ENCODE results near the gene FRYL. TPM values are rescaled to one million over a fixed set of nuclear protein-coding genes. Genes with fewer than 3 reads are reported as not detected.

Gene FRYL
- total and polyA plus RNA-seq, 2 of the 13 experiments (the other 11 are each of a cell fraction or from before 2014, with no cell fraction given): 9.7 to 19.6 TPM

GRCh38 chr4:48705609-48706008 is 74.5 kb downstream of the FRYL start:
- POLR2A ChIA-PET: no interaction called here
- ATAC-seq (no peak), DNase-seq (ENCODE audit: low spot score) (no peak), FAIRE-seq (no peak)
- no peaks in the 10 kb centered on the region for H3K9me3 ChIP-seq (ENCODE audit: low read length)
- H3K9ac ChIP-seq (ENCODE audit: insufficient read depth, low read depth, low read length): no peak overlapping the region
- in situ Hi-C loops (cut with HindIII; ENCODE audit: extremely low pct_ligation_motif_present, low pct_unique_long_range_greater_than_20kb): no loop called here
- BruUV-seq (replicated peaks): no TSS peak
- no peak overlapping the region for H2AFZ ChIP-seq (ENCODE audit: low read length)
- H3K27me3 ChIP-seq (ENCODE audit: control insufficient read depth in 1 of 2, insufficient read depth in 2 of 2, low read length in 2 of 2): no peaks in the 10 kb centered on the region
- H3K4me1 ChIP-seq (ENCODE audit: insufficient read depth, low read length): peaks cover 17% of the 10 kb centered on the region
- 98% methylated on average over 3 of the region's 3 CpGs for WGBS (ENCODE audit: low lambda C conversion rate)
- TF ChIP-seq SYNCRIP (IDR thresholded peaks at IDR 0.05; ENCODE audit: insufficient read depth, low read depth, low read length): no peak
- no peak for TF ChIP-seq ETS1 (CRISPR knock-in tag; IDR thresholded peaks at IDR 0.05)
- no peak for TF ChIP-seq MED8 (CRISPR knock-in tag; IDR thresholded peaks at IDR 0.05; ENCODE audit: insufficient replicate concordance)
- no peak for TF ChIP-seq ZNF18 (CRISPR knock-in tag; IDR thresholded peaks at IDR 0.05; ENCODE audit: insufficient replicate concordance)
- no peak for TF ChIP-seq WIZ (CRISPR knock-in tag; IDR thresholded peaks at IDR 0.05)
- TF ChIP-seq RFXANK (CRISPR knock-in tag; IDR thresholded peaks at IDR 0.05): no peak
- TF ChIP-seq NPAS2 (CRISPR knock-in tag; IDR thresholded peaks at IDR 0.05; ENCODE audit: borderline replicate concordance): no peak
- TF ChIP-seq SUZ12 (IDR thresholded peaks at IDR 0.05; ENCODE audit: low read depth, low read length): no peak
- TF ChIP-seq MAFF (IDR thresholded peaks at IDR 0.05; ENCODE audit: low read depth, low read length): no peak
- TF ChIP-seq ADNP (CRISPR knock-in tag; IDR thresholded peaks at IDR 0.05): no peak
- no peak for TF ChIP-seq ZNF296 (CRISPR knock-in tag; conservative IDR thresholded peaks at IDR 0.05)
- CTCF ChIA-PET (ENCODE audit: low intra/inter-chr PET ratio, low total read pairs): no interaction called here
- no peak overlapping the region for H3K4me2 ChIP-seq (ENCODE audit: low read depth, low read length)
- intact Hi-C loops (cut with micrococcal nuclease; ENCODE audit: unreplicated experiment): no loop called here
- no peak overlapping the region for H3K4me3 ChIP-seq (replicated peaks in 1 of 3; ENCODE audit: insufficient read depth in 1 of 3, low read depth in 2 of 3, low read length in 3 of 3)
- peaks cover 2% of the 10 kb centered on the region for H3K79me2 ChIP-seq (ENCODE audit: insufficient read depth, low read length)
- H4K20me1 ChIP-seq (ENCODE audit: insufficient read depth, low read length): no peaks in the 10 kb centered on the region
- no peak overlapping the region for H3K27ac ChIP-seq (ENCODE audit: extremely low read length, insufficient read depth, low read length)
- H3K36me3 ChIP-seq (replicated peaks in 1 of 2; ENCODE audit: control insufficient read depth in 1 of 2, insufficient read depth in 2 of 2, low read length in 2 of 2): 0 out of 5 replicates have a peak, but pooled peaks cover 0 to 2% of the 10 kb centered on the region in 2 experiments

Measured in HepG2 (cell line).